PC-3 (cell line): ENCODE results near the gene MYO9A. TPM values are rescaled to one million over a fixed set of nuclear protein-coding genes. Genes with fewer than 3 reads are reported as not detected.

ENCODE experiments used
- ATAC-seq: fragments of 200-7000 bp; cut with Tn5 transposase; 2 replicates; pipeline ENCODE4 v1.9.1; 2020; ENCODE audit warnings: mild to moderate bottlenecking, moderate library complexity
- BruUV-seq: library from RNA; stranded (reverse); fragments of 400-500 nt; replicated peaks from 2 replicates; lab custom pipeline; 2021; lab: Mats Ljungman, UMichigan
- CTCF ChIA-PET: fragments of 300-600 bp; sonication (Branson Sonifier 250); formaldehyde crosslinking; loops from one replicate; lab custom pipeline; 2022; ENCODE audit warnings: antibody characterized with exemption; lab: Charles Lee
- POLR2A ChIA-PET: fragments of 300-600 bp; sonication (Branson Sonifier 250); formaldehyde crosslinking; loops from one replicate; lab custom pipeline; 2022; ENCODE audit warnings: antibody characterized with exemption; ENCODE audit not compliant: unreplicated experiment; lab: Charles Lee
- DNase-seq: peaks from one replicate; pipeline ENCODE4 v3.0.0-alpha.2; 2015
- H2AFZ ChIP-seq: fragments of 300-600 bp; sonication (generic); 2 replicates; pipeline ENCODE4 v1.6.0; 2016; ENCODE audit warnings: antibody characterized with exemption, low read length
- H3F3A ChIP-seq: fragments of 300-600 bp; sonication (generic); one replicate; pipeline ENCODE4 v1.6.0; 2017; ENCODE audit warnings: antibody characterized with exemption, low read length, control low read depth, mild to moderate bottlenecking; ENCODE audit not compliant: unreplicated experiment
- H3K27ac ChIP-seq: fragments of 300-600 bp; sonication (generic); 2 replicates; pipeline ENCODE4 v1.5.1; 2016; ENCODE audit warnings: mild to moderate bottlenecking, low read length
- H3K27me3 ChIP-seq: fragments of 300-600 bp; sonication (generic); 2 replicates; pipeline ENCODE4 v1.6.1; 2016; ENCODE audit warnings: low read length, mixed read lengths
- H3K36me3 ChIP-seq: fragments of 300-600 bp; sonication (generic); 2 replicates; pipeline ENCODE4 v1.6.1; 2016; ENCODE audit warnings: low read depth, mixed run types, low read length, mixed read lengths
- H3K4me1 ChIP-seq: fragments of 300-600 bp; sonication (generic); 2 replicates; pipeline ENCODE4 v1.5.1; 2016; ENCODE audit warnings: low read length; ENCODE audit not compliant: insufficient read depth
- H3K4me2 ChIP-seq: fragments of 300-600 bp; sonication (generic); 2 replicates; pipeline ENCODE4 v1.6.0; 2016; ENCODE audit warnings: low read length
- H3K4me3 ChIP-seq: fragments of 300-600 bp; sonication (generic); 2 replicates; pipeline ENCODE4 v1.5.1; 2016; ENCODE audit warnings: mild to moderate bottlenecking, low read length, mixed read lengths
- H3K79me2 ChIP-seq: fragments of 300-600 bp; sonication (generic); 2 replicates; pipeline ENCODE4 v1.6.1; 2017; ENCODE audit warnings: low read length, mixed read lengths
- H3K9ac ChIP-seq: fragments of 300-600 bp; sonication (generic); 2 replicates; pipeline ENCODE4 v1.6.0; 2016; ENCODE audit warnings: mild to moderate bottlenecking, low read length
- H3K9me2 ChIP-seq: fragments of 300-600 bp; sonication (generic); replicated peaks from 2 replicates; pipeline ENCODE4 v1.6.1; 2016; ENCODE audit warnings: mixed run types, low read length, mixed read lengths
- H3K9me3 ChIP-seq: fragments of 300-600 bp; sonication (generic); 2 replicates; pipeline ENCODE4 v1.6.1; 2016; ENCODE audit warnings: low read length, mixed read lengths
- H4K20me1 ChIP-seq: fragments of 300-600 bp; sonication (generic); 2 replicates; pipeline ENCODE4 v1.6.1; 2016; ENCODE audit warnings: low read length, mixed read lengths
- CTCF ChIP-seq: fragments of 300-600 bp; sonication (generic); conservative IDR thresholded peaks from 2 replicates; pipeline ENCODE4 v1.5.1; 2017; ENCODE audit warnings: antibody characterized with exemption, low read depth, mild to moderate bottlenecking, low read length
- EZH2 ChIP-seq: fragments of 300-600 bp; sonication (generic); IDR thresholded peaks from one replicate; pipeline ENCODE4 v1.6.1; 2017; ENCODE audit warnings: antibody characterized with exemption, mild to moderate bottlenecking, low read length; ENCODE audit not compliant: unreplicated experiment
- EZH2phosphoT487 ChIP-seq: fragments of 300-600 bp; sonication (generic); IDR thresholded peaks from 2 replicates; pipeline ENCODE4 v1.6.1; 2018; ENCODE audit warnings: mild to moderate bottlenecking, antibody characterized with exemption, low read length, borderline replicate concordance
- intact Hi-C: fragments of 100-400 bp; cut with micrococcal nuclease; formaldehyde crosslinking; loops from 2 replicates; pipeline ENCODE4 v1.9.0; 2023
- total RNA-seq: library from RNA; depleted of rRNA; stranded (reverse); fragments of >200 nt; gene quantifications from 2 replicates; pipeline ENCODE4 v1.2.3, GENCODE V29; 2014

Gene MYO9A
- total RNA-seq, 1 experiment from 2014 or later = 18.3 TPM

- no peaks in the 10 kb centered on the region for H3K36me3 ChIP-seq
- no peak overlapping the region for H2AFZ ChIP-seq
- H3F3A ChIP-seq = no peaks in the 10 kb centered on the region
- H4K20me1 ChIP-seq = no peaks in the 10 kb centered on the region
- POLR2A ChIA-PET = no interaction called here
- DNase-seq = no peak
- no peaks in the 10 kb centered on the region for H3K4me1 ChIP-seq
- H3K79me2 ChIP-seq = no peaks in the 10 kb centered on the region
- H3K27me3 ChIP-seq = no peaks in the 10 kb centered on the region
- H3K4me2 ChIP-seq = no peak overlapping the region
- H3K4me3 ChIP-seq = no peak overlapping the region
- no peak for ATAC-seq
- CTCF ChIA-PET = no interaction called here
- H3K9ac ChIP-seq = no peak overlapping the region
- no peaks in the 10 kb centered on the region for H3K9me3 ChIP-seq
- no peaks in the 10 kb centered on the region for H3K9me2 ChIP-seq
- no peak overlapping the region for H3K27ac ChIP-seq
- no peak for TF ChIP-seq CTCF
- no peak for TF ChIP-seq EZH2
- no peak for TF ChIP-seq EZH2phosphoT487
- BruUV-seq = no TSS peak
- intact Hi-C loops = no loop called here
Observed at GRCh38 chr15:72146934-72147333, 29.0 kb upstream of the MYO9A start.

- ChIA-PET CTCF (no interaction called here), POLR2A (no interaction called here)
- ATAC-seq = no peak
- Histone ChIP-seq H3K79me2 (no peaks in the 10 kb centered on the region), H4K20me1 (no peaks in the 10 kb centered on the region), H2AFZ (no peak overlapping the region), H3K4me3 (no peak overlapping the region), H3K9me2 (no peaks in the 10 kb centered on the region), H3K9me3 (no peaks in the 10 kb centered on the region), H3K27ac (no peak overlapping the region), H3K36me3 (no peaks in the 10 kb centered on the region), H3K9ac (no peak overlapping the region), H3F3A (no peaks in the 10 kb centered on the region), H3K27me3 (no peaks in the 10 kb centered on the region), H3K4me2 (no peak overlapping the region), H3K4me1 (no peaks in the 10 kb centered on the region)
- DNase-seq = no peak
- intact Hi-C loops = no loop called here
- no TSS peak for BruUV-seq
- TF ChIP-seq CTCF (no peak), EZH2phosphoT487 (no peak), EZH2 (no peak)
Observed at GRCh38 chr15:72146221-72146620, 28.3 kb upstream of the MYO9A start.

- H3K36me3 ChIP-seq = no peaks in the 10 kb centered on the region
- no TSS peak for BruUV-seq
- CTCF ChIA-PET = no interaction called here
Observed at GRCh38 chr15:72141171-72142084, 23.5 kb upstream of the MYO9A start.

More at GRCh38 chr15:72141171-72142084, 23.5 kb upstream of the MYO9A start:
- Histone ChIP-seq H3K4me2 (no peak overlapping the region), H3K27me3 (no peaks in the 10 kb centered on the region), H3K4me3 (no peak overlapping the region), H3K4me1 (no peaks in the 10 kb centered on the region), H2AFZ (0 out of 2 replicates have a peak overlapping the region, but pooled peaks have one; percentile 9), H3K9ac (no peak overlapping the region), H3K27ac (no peak overlapping the region), H3K9me2 (no peaks in the 10 kb centered on the region), H3F3A (no peaks in the 10 kb centered on the region), H3K79me2 (no peaks in the 10 kb centered on the region), H3K9me3 (no peaks in the 10 kb centered on the region), H4K20me1 (no peaks in the 10 kb centered on the region)
- TF ChIP-seq CTCF (no peak), EZH2 (no peak), EZH2phosphoT487 (no peak)
- POLR2A ChIA-PET = no interaction called here
- DNase-seq = no peak
- ATAC-seq = no peak
- intact Hi-C loops = no loop called here
